NCI-H345 treated with DMSO at 0.1 percent for 48 hours (cell line): Measurements from ENCODE around the gene CSNK1G2.

ENCODE experiments used
- DNase-seq: peaks from one replicate; lab custom pipeline; 2025; ENCODE audit not compliant: unreplicated experiment; lab: John Stamatoyannopoulos, UW

The CSNK1G2 gene

DNA sequence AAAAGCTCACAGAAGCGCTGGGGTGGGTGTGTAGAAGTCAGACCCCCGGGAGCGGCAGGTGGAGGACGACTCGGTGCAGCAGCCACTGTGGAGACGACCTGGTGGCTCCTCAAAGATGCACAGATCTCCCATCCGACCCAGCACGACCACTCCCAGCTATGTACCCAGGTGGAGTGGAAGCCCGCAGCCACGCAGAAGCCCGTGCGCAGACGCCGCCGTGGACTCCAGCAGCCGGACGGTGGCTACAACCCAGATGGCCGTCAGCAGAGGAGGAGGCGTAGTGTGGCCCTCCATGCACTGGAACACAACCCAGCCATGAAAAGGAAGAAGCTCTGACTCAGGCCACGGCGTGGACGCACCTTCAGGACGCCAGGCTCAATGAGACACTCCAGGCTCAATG is 21.7 kb downstream of the CSNK1G2 start:
- DNase-seq = no peak

GRCh38 chr19:1967087-1967608 is 26.2 kb downstream of the CSNK1G2 start:
- DNase-seq = no peak

GRCh38 chr19:1968279-1969175 is 27.6 kb downstream of the CSNK1G2 start:
- DNase-seq = no peak

GRCh38 chr19:1969176-1970002 is 28.4 kb downstream of the CSNK1G2 start:
- DNase-seq = no peak

DNA sequence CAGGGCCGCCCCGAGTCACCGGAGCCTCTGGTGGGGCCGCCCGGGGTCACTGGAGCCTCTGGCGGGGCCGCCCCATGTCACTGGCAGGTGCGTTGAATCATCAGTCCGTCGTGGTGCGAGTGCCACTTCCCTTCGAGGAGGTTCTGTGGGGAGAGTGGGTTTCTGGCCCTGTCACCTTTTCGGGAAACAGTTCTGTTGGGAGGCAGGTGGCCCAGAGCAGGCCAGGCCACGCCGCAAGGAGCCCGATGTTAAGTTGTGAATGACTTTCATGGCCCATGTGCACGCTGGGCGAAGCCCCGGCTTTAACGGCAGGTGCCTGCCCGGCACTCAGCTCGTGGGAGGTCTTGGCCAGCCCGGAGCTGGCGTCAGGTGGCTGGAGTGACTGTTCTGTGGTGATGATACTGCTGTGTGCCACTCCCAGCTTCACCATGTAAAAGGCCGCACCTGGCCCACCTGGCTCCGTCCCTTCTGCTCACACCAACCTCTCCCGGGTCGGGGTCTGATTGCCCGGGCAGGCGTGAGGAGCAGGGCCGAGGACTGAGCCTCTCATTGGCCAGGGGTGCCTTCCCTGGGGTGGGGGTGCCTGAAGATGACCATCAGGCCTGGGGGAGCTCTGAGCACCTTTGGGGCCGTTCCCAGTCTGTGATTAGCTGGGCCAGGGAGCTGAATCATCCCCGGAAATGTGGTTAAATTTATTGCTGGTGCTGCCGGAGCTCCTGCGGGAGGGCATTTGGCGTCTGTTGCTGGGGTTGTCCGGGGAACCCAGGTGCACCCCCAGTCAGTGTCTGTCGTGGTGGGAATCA is 29.2 kb downstream of the CSNK1G2 start:
- no peak for DNase-seq

DNA sequence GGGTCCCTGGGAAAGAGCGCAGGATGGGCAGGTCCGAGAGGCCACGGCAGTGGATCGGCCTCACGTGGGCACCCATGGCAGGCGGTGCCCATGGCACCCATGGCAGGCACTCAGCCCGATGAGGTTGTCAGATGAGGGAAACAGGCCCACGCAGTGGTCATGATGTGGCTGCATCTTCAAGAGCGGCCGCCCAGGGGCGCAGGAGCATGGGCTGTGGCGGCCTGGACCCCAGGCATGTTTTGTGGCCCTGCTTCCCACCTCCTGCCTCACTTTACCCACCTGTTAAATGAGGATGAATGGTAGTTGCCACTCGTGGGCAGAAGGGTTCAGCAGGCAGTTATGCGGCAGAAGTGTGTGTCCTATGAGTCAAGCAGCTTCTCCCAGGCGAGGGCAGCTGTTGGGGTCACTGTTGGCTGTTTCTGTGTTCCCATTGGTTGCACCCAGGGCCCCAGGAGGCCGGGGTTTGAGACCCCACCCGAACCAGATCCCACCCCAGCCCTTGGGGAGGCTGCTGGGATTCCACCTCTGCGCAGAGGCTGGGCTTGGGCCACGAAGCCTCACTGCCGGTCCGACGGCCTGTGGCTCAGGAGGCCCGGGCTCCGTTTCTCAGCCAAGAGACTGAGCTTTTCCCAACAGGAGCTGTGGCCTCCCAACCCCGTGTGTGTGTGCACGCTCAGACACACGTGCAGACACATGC is 30.0 kb downstream of the CSNK1G2 start:
- no peak for DNase-seq

- no peak for DNase-seq
Measured at GRCh38 chr19:1974381-1975161, 33.6 kb downstream of the CSNK1G2 start.

DNA sequence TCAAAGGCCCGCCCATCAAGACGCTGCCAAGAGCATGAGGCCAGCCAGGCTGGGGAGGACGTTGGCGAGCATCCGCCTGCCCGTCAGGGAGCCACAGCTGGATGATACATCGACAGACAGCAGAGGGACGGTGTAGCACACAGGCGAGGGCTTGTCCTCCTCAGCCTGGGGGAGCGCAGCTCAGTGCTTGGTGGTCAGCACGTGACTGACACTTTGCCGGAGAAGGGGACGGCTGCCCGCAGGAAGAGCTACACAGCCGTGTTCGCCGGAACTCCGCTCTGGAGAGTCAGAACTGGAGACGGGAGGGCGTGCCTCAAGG is 34.1 kb downstream of the CSNK1G2 start:
- DNase-seq = no peak

- no peak for DNase-seq
Measured at GRCh38 chr19:1977120-1977519, 36.1 kb downstream of the CSNK1G2 start.

DNA sequence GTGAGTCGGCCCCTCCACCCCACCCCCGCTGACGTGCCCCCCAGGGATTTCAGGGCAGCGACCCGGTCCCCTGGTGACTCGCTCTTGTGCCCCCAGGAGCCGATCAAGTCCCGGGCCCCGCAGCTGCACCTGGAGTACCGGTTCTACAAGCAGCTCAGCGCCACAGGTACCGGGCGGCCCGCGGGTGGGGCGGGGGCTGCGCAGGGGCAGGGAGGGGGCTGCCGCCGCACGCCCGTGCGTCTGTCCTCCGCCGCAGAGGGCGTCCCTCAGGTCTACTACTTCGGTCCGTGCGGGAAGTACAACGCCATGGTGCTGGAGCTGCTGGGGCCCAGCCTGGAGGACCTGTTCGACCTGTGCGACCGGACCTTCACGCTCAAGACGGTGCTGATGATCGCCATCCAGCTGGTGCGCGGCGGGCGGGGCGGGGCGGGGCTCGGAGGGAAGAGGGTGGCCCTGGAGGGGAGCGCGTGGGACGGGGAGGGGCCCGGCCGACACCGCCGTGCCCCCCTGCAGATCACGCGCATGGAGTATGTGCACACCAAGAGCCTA is 37.4 kb downstream of the CSNK1G2 start:
- no peak for DNase-seq

GRCh38 chr19:1979017-1979416 is 38.0 kb downstream of the CSNK1G2 start:
- DNase-seq = no peak

DNA sequence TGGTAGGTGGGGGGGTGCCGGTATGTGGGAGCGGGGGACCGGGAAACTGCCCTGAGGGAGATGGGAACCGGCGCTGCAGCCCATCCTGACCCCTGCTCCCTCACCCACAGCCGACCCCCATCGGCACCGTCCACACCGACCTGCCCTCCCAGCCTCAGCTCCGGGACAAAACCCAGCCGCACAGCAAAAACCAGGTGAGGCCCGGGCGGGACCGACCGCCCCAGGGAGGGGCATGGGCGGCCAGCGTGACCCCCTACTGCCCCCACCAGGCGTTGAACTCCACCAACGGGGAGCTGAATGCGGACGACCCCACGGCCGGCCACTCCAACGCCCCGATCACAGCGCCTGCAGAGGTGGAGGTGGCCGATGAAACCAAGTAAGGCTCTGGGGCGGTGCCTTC is 38.7 kb downstream of the CSNK1G2 start:
- DNase-seq = no peak

- no peak for DNase-seq
Measured at GRCh38 chr19:1980091-1980808, 39.3 kb downstream of the CSNK1G2 start.

DNA sequence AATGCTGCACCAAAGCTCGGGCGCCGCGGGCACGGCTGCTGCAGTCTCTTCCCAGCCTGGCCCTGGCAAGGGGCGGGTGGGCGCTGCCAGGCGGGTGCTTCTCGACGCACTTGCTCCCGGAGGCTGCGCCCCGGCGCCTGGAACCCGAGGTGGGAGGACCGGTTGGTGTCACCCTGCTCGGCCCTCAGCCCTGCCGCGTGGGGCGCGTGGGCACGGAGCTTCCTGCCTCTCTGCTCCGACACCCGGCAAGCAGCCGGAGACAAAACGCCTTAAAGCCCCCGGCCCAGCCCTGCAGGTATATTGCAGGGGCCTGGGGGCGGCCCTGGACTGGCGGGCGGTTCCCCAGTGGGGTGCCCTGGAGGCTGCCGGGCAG is 39.8 kb downstream of the CSNK1G2 start:
- no peak for DNase-seq

DNA sequence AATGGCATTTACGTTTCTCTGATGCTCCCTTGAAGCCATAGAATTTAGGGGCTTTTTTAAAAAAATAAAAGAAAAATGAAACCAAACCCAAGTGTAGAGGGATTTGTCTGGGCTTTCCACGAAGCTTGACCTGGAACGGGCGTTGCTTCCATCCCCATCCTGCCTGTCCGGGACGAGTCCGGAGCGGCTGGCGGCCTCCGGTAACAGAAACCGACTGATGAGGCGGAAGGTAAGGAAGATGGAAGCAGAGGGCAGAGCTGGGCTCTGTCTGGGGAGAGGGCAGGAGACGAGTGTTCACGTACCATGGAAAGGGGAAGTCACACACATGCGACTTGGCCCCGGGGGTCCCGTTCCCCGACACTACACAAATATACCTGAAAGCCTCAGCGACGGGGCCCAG is 40.3 kb downstream of the CSNK1G2 start:
- DNase-seq = no peak

GRCh38 chr19:1984357-1984756 is 43.4 kb downstream of the CSNK1G2 start:
- no peak for DNase-seq

DNA sequence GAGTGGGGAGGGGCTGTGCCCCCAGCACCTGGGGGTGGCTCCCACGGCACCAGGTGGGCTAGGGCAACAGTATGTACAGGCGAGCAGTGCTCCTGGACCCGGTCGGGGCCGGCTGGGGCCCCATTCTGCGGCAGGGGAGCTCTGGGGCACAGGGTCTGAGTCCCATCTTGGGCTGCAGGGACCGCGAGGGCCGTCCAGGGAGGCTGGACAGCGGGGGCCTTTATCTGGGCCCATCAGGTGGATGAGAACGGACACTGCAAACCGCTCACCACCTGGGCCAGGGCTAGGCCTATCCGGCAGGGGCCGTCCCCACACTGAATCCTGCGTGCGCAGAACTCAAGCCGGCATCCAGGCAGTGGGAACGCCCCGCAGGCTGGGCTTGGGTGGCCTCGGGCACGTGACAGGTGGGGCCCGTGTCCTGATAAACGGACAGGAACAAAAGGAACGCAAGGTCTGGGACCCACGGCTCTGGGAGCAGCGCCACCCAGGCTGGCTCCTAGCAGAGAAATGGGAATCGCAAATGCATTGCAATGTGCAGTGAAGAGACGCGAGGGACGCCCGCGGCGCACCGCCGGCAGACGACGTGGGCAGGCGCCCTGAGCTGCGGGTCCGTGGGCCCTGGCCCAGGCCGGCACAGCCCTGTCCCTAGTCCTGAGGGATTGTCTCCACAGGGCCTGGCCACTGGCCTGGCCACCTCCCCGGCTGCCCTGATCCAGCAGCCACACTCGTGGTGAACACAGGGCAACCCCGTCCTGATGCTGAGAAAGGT is 44.8 kb downstream of the CSNK1G2 start:
- DNase-seq = no peak
